Measurements from ENCODE around the gene OR51I2.

DNA sequence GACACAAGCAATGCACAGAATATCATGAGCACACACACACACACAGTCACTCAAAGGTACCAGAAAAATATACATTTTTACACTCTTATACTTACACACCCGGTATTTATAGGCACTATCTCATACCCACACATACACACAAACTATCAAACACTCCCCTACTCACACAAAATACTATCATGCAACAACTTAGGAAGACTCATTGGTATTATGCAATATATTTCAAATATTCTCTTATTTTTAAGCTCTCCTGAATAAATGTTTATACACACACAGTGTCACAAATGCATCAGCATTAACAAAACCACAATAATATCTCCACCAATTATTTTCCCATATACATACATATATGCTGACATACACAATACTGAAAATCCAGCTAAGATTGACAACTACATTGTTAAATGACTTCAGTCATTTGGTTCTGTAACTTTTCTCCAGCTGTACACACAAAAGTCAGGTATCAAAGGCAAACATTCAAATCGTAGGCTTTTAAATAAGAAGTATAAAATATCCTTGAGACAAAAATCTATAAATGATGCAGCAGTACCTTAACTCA lies 5.2 kb upstream of the OR51I2 start:
- TF ChIP-seq ZNF274 (IDR thresholded peaks at IDR 0.05; ENCODE audit: low read depth, low read length) (no peak), SUZ12 (IDR thresholded peaks at IDR 0.05; ENCODE audit: extremely low read depth, insufficient read depth, insufficient read length) (no peak), YY1 (IDR thresholded peaks at IDR 0.05; ENCODE audit: insufficient read depth, insufficient read length) (no peak)
